T-helper 2 cell treated with Interferon-gamma antibody and Interleukin-4, amounts not matched to agents 100 ng/mL and 5 ng/mL, for 36 hours (primary cell): Measurements from ENCODE around the gene UBE2Z. TPM values are rescaled to one million over a fixed set of nuclear protein-coding genes. Genes with fewer than 3 reads are reported as not detected.
"Not testable (repeated sequence)": the region's sequence is repeated elsewhere in the genome, so short reads cannot be mapped to it uniquely, and the experiment has no call there.

ENCODE experiments used
- intact Hi-C: fragments of 100-400 bp; cut with micrococcal nuclease; formaldehyde crosslinking; loops from one replicate; pipeline ENCODE4 v1.15.1; 2023
- total RNA-seq: library from RNA; stranded (reverse); gene quantifications from 2 replicates; pipeline ENCODE4 v1.2.3, GENCODE V29; 2022

Gene UBE2Z
- total RNA-seq, 1 donor from 2014 or later = 75.1 TPM

GRCh38 chr17:48903401-48903800 lies 4.8 kb upstream of the UBE2Z start:
- intact Hi-C loops = no loop called here

- intact Hi-C loops = no loop called here
Observed at GRCh38 chr17:48904428-48904827, 3.8 kb upstream of the UBE2Z start.

GRCh38 chr17:48905987-48906515 lies 2.2 kb upstream of the UBE2Z start:
- intact Hi-C loops = loop anchor here (5.0 kb wide), 1 partner anchor 1009 kb away; the partner anchor contains the start of gene SP2

DNA sequence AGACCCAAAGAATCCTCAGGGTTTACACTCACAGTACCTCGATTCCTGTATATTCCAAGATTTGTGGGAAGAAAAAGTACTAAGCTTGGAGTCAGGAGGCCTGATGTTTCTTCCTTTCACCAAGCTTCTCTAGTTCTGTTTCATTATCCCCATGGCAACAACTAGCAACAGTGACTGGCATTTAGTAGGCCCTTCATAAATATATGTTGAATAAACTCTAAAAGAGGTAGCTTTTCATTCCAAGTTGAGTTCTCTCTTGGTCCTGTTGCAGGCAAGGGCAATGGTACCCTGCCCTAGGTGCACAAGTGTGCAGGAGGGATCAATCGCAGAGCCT lies 527 bp upstream of the UBE2Z start:
- intact Hi-C loops = loop anchor here (1.0 to 5.0 kb wide), 3 partner anchors 15 to 1010 kb away; partner anchors contain the start of genes ATP5MC1, SNF8 and SP2

- intact Hi-C loops = loop anchor here (1.0 to 5.0 kb wide), 3 partner anchors 17 to 1012 kb away; partner anchors contain the start of genes ATP5MC1, SNF8 and SP2
Observed at GRCh38 chr17:48908853-48909394, 717 bp downstream of the UBE2Z start.

DNA sequence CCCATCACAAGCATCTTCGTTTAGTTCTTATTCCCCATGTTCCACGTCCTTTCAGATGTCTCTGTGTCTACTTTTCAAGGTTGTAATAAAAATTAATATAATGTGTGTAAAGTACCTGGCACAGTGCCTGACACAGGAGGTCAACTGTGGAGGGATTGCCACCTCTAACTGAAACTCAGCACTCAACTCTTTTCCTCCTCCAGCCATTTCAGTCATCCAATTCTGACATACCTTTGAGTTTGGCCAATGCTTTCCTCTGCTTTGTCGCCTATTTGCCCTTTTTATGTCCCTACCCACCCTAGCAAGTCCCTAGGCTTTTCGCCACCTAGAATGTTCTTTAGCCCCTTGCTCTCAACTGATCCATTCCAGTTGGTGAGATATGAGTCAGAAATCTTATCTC lies 1.6 kb downstream of the UBE2Z start:
- intact Hi-C loops = loop anchor here (5.0 kb wide), 1 partner anchor 1012 kb away; the partner anchor contains the start of gene SP2

DNA sequence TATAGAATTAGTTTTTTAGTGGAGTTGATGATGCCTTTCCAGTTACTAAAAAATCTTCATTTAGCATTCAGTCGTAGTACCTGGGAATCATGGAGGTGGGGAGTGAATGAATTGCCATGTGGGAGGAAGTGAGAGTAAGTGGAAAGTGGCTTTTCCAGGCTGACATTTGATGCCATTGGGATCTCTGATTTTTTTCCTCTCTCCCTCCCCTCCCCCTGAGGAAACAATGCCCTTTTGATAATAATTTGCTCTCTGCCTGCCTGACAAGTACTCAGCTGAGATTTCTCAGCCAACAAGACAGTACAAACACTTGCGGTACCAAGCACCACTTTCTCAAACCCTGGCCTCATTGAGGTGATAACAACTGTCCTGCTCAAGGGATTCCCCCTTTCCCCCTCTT lies 2.2 kb downstream of the UBE2Z start:
- intact Hi-C loops = no loop called here

DNA sequence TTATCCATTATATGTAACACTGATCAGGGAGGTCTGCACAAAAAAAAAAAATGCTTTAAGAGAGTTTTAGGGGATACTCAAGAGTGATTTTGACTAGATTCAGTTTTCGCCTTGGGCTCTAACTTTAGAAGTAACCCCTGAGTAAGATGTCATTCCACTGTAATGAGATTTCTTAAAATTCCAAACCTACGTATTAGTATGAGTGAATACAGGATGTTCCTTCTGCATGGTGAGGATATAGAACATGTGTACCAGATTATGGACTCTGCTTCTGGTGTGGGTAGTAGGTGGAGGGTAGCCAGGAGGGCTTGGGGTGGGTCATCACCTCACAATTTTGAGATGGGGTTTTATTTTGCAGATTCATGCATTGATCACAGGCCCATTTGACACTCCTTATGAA lies 4.3 kb downstream of the UBE2Z start:
- intact Hi-C loops = no loop called here

GRCh38 chr17:48915459-48916282 lies 7.5 kb downstream of the UBE2Z start:
- intact Hi-C loops = no loop called here

- intact Hi-C loops = no loop called here
Observed at GRCh38 chr17:48925251-48925990, 17.2 kb downstream of the UBE2Z start.

GRCh38 chr17:48925991-48926342 lies 17.8 kb downstream of the UBE2Z start:
- intact Hi-C loops = no loop called here

DNA sequence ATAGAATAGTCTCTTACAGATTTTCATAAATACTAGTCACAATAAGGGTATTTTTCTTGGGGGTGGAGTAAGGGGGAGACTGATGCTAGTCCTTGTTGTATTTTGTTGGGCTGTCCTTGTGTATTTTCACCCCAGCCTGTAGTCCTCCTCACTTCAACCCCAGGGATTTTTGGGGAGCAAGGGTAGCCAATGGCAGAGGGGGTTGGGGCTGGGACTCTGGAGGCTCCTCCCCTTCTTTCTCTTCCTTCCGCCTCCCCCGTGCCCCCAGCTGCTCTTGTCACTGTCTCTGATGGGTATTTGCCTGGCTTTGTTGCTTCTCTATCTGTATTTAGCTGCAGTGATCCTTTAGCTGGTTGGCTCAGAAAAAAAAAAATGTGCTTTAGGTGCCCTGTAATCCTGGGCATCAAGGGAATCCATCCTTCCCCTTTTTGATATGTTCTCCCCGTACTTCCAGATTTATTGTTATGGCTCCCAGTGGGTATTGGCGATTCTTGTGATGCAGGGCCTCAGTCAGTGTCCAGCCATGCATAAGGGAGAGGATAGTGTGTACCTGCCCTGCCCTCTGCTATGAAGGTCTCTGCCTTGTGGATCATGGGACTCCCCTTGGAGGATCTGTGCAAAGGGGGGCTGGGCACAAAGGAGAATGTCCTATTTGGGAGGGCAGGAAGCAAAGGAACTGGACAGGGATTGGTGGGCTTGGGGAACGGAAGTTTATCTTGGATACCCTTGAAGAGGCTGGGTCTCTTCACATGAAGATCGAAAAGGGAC lies 20.0 kb downstream of the UBE2Z start:
- intact Hi-C loops = no loop called here

- intact Hi-C loops = no loop called here
Observed at GRCh38 chr17:48928876-48929811, 20.9 kb downstream of the UBE2Z start.

GRCh38 chr17:48929812-48930165 lies 21.6 kb downstream of the UBE2Z start:
- intact Hi-C loops = no loop called here

- intact Hi-C loops = no loop called here
Observed at GRCh38 chr17:48930435-48930873, 22.2 kb downstream of the UBE2Z start.

- intact Hi-C loops = no loop called here
Observed at GRCh38 chr17:48933035-48933434, 24.8 kb downstream of the UBE2Z start.

DNA sequence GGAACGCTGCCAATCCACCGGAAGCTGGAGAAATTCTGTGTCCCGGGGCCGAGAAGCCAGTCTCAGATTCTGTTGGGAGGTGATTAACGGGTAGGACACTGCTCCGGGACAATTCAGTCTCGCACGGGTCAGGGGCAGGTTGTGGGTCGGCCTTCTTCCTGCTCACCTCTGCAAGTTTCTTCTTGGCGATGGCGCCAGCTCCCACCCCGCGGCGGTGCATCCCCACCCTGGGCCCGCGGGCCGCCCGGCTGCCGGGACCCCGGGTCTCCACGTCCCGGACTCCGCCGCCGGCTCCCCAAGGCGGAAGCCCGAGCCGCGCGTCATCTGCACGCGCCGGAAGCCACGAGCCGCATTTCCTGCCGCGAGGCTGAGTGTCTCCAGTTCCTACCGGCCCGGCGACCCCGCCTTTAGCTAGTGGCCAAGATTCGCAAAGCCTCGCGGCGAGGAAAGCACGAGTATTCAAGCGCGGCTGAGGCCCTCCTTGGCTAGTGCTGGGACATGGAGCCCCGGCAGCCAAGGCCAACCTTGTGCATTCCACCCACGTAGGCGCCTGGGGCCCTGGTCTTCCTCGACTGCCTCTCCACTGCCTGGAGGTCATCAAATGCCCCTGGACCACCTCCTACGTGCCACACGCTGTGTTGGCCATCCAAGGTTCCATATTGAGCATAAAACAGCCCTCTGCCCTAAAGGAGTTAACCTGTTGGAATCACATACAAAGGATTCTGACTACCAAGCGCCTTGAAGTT lies 36.5 kb downstream of the UBE2Z start, which contains the start of gene SNF8:
Gene SNF8 (minus strand): TSS at position 328 of the 746 bp plus-strand sequence. CDS start 108 bp downstream, at position 220.
- intact Hi-C loops = loop anchor here (1.0 kb wide), 1 partner anchor 36 kb away; the partner anchor contains the start of gene UBE2Z

- intact Hi-C loops = not testable (repeated sequence)
Observed at GRCh38 chr17:48945261-48945651, 37.0 kb downstream of the UBE2Z start.

DNA sequence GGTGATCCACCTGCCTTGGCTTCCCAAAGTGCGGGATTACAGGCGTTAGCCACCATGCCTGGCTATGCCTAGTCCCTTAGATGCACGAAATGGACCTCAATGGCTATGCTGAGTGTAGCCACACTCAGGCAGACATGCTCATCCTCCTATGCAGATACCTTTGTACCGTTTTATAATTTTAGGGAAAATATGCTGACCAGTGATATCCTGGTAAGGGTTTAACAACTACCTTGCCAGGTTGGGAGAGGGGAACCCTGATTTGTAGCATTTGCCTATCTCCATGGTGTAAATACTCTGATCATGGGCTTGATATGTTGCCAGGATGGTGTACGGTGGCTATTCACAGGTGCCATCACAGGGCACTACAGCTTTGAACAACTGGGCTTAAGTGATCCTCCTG lies 43.4 kb downstream of the UBE2Z start:
- intact Hi-C loops = no loop called here
